GM10847 (cell line): ENCODE measurements around the gene PPP4R2.

Experiments used
- POLR2A ChIP-seq: IDR thresholded peaks from 2 replicates; pipeline ENCODE4 v1.6.1; 2011; ENCODE audit not compliant: insufficient read length; ENCODE audit errors: extremely low read depth

PPP4R2 gene

GRCh38 chr3:72996473-72997333 is at the start of gene PPP4R2:
PPP4R2 (plus strand) TSS chr3:72996811; CDS start chr3:72997038, 227 bp downstream.
- peak; percentile 92 for TF ChIP-seq POLR2A

GRCh38 chr3:72947715-72948490 is 48.7 kb upstream of the PPP4R2 start:
- TF ChIP-seq POLR2A: no peak

GRCh38 chr3:72949016-72949415 is 47.6 kb upstream of the PPP4R2 start:
- TF ChIP-seq POLR2A: no peak

GRCh38 chr3:72950372-72950771 is 46.2 kb upstream of the PPP4R2 start:
- no peak for TF ChIP-seq POLR2A

- TF ChIP-seq POLR2A: no peak
Observed at GRCh38 chr3:72950801-72951200, 45.8 kb upstream of the PPP4R2 start.

- TF ChIP-seq POLR2A: no peak
Observed at GRCh38 chr3:72951259-72951722, 45.3 kb upstream of the PPP4R2 start.

GRCh38 chr3:72953325-72953956 is 43.2 kb upstream of the PPP4R2 start:
- TF ChIP-seq POLR2A: no peak

- no peak for TF ChIP-seq POLR2A
Observed at GRCh38 chr3:72957297-72957696, 39.3 kb upstream of the PPP4R2 start.

GRCh38 chr3:72959336-72959735 is 37.3 kb upstream of the PPP4R2 start:
- no peak for TF ChIP-seq POLR2A

- TF ChIP-seq POLR2A: no peak
Observed at GRCh38 chr3:72960812-72961518, 35.6 kb upstream of the PPP4R2 start.

GRCh38 chr3:72961752-72962151 is 34.9 kb upstream of the PPP4R2 start:
- TF ChIP-seq POLR2A: no peak

GRCh38 chr3:72962317-72962716 is 34.3 kb upstream of the PPP4R2 start:
- no peak for TF ChIP-seq POLR2A

- TF ChIP-seq POLR2A: no peak
Observed at GRCh38 chr3:72964633-72965032, 32.0 kb upstream of the PPP4R2 start.

- TF ChIP-seq POLR2A: no peak
Observed at GRCh38 chr3:72968266-72968664, 28.3 kb upstream of the PPP4R2 start.

- TF ChIP-seq POLR2A: no peak
Observed at GRCh38 chr3:72969766-72970165, 26.8 kb upstream of the PPP4R2 start.

- TF ChIP-seq POLR2A: no peak
Observed at GRCh38 chr3:72970942-72971341, 25.7 kb upstream of the PPP4R2 start.

GRCh38 chr3:72972706-72973030 is 23.9 kb upstream of the PPP4R2 start:
- TF ChIP-seq POLR2A: no peak
